GM21381 (cell line): ENCODE measurements around the gene SP2.

ENCODE experiments used
- ATAC-seq: cut with Tn5 transposase; IDR thresholded peaks from one replicate; pipeline ENCODE4 v1.9.1; 2021; ENCODE audit warnings: mild to moderate bottlenecking, moderate library complexity; ENCODE audit not compliant: unreplicated experiment

Gene SP2

GRCh38 chr17:47895856-47896671, at the start of gene SP2:
TSS of gene SP2 (plus strand) at chr17:47896236. CDS start at chr17:47896287, 51 bp downstream.
- ATAC-seq: peak; percentile 84

DNA sequence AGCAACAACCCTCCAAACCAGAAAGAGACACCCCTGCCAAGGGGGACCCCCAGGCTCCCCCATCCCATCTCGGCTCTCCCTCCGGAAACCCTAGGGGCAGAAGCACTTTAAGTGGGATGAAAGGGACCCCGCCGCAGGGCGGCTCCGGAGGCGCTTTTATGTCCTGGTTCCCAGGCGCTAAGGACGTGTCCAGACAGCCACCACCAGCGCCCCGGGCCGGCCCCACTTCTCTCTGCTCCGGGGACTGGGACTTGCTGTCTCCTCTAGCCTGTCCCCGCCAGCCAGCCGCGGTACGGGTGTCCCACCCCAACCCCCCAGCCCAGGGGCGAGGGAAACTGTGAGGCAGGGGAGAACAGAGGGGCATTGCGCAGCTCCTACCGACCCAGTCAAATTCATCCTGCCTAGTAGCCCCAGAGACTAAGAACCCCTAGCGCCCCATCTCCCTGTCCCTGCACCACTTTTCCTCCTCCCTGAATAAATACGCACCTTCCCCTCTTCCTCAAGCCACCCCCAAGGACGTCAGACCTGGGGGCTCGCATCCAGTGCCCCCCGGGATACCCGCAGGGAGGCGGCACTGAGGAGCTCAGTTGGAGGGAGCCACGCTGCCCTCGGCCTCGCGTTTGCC, 49.2 kb upstream of the SP2 start:
- ATAC-seq: no peak

DNA sequence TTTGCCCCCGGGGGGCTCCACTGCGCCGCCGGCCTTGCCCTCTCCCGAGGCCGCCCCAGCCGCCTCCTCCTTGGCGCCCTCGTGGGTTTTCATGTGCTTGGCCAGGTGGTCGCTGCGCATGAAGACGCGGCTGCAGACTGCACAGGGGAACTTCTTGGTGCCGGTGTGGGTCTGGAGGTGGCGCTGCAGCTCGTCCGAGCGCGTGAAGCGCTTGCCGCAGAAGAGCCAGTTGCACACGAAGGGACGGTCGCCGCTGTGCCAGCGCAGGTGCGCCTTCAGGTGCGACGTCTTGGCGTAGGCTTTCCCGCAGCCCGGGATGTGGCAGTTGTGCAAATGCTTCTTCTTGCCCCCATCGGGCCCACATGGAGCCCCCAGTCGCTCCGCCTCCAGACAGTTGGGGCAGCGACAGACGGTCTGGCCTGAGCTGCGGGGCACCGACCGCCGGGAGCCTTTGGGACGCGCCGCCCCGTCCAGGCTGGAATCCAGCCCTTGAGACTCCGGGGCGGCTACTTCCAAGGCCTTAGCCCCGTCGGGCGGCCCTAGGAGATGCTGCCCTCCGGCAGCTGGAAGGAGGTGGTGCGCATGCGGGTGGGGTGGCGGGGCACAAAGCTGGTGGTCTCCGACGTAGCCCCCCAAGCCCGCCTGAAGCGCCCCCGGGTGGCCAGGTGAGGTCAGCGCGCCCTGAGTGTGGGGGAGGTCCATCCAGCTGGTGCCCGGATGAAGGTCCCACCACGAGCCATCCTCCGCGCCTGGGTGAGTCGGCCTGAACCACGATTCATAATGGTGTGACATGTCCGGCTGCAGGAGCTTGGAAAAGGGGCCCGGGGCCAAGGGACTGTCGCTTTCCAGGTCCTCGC, 48.5 kb upstream of the SP2 start:
- no peak for ATAC-seq

DNA sequence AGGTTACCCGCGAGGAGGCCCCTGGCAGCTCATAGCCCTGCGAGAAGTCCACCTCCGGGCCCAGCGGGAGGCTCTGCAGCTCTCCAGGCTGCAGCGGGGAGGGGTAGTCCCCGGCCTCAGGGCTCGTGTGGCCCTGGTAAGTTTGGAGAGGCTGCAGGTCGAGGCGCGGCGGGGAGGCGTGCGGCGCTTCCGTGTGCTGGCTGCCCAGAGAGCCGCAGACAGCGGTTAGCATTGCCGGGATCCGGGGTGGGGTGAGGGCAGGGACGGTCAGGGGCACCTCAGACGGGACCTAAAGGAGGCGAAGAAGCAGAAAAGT, 47.9 kb upstream of the SP2 start:
- ATAC-seq: no peak

DNA sequence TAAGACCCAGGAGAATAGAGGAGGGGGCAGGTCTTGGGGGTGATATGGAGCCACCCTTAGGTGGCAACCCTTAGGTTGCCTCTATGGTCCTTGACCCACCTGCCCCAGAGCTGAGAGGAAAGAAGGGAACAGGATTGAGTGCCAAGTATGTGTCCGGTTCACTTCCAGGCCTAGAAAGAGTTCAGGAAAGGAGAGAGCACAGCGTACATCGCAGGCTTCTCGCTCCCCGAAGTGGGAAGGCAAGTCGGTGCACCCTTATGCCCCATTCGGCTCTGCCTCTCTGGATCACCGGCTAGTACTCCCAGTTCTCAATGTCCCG, 45.7 kb upstream of the SP2 start:
- no peak for ATAC-seq

DNA sequence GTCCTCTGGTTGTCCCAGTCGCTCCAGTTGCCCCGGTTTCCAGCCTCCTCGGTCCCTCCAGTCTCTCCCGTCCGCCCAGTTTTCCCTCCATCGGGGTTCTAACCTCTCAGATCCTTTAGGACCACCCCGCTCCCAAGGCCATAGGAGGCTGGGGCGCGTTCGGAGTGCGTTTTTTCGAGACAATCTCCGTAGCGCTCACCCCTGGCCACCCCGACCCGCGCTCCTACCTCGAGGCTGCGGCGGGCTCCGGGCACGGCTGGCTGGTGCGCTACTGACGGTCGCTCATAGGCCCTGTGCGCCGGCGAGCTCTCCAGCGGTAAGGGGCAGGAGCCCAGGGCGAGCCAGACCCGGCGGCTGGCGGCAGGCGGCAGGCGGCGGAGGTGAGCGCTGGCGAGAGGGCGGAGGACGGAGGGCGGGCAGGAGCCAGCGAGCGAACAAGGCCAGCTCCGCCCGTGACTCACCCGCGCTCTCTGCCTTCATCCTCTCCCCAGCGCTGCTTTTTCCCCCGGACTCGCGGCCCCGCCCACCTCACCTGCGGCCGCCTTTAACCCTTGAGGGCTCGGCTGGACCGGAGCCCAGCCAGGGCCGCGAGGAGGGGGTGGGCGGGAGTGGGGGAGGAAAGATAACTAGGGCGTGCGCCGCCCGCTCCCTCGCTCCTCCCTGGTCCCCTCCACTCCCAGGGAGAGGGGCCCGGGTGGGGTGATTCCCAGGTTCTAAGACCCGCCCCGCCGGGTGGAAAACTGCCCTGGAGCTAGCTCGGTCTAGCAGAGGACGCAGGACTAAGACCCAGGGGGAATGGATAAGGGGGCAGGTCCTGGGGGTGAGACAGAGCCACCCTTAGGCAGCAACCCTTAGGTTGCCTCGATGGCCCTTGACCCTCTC, 45.1 kb upstream of the SP2 start, which contains the start of gene SP6:
Gene SP6 (minus strand): TSS at position 472 of the 882 bp plus-strand sequence. CDS start 2,734 bp downstream, outside the sequence.
- no peak for ATAC-seq

GRCh38 chr17:47851764-47852112, 44.3 kb upstream of the SP2 start:
- no peak for ATAC-seq

DNA sequence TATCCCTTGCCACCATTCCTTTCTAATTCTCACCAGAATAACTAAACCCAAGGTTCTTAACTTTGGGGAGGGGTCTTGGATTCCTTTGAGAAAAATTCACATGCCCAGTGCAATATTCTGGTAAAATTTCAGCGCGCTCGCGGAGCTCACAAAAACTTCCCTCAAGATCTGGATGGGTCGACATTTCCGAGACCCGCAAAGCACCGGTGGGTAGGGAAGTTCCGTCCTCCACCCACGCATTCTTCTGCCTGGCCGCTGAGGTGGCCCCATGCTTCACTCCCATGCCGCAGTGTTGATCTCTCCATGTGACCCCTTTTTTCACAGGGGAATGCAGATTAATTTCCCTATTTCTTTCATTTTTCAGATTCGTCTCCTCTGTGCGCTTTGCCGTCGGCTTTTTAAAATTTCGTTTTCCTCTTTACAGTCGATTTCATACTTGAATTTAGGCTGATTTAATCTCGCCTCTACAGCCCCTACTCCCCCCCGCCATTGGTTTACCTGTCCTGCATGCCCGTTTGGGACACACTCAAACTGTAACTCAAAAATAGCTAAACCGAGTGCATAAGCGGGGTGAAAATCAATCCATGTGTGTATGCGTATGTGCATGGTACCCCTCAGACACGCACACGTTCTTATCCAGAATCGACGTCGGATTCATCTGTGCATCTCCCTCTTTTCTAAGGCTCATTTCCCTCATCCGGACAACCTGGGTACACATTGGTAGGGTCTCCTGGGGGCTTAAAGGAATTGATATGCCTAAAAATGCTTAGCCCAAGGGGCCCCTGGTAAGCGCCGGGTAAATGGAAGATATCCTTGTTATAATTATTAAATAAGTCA, 43.7 kb upstream of the SP2 start:
- no peak for ATAC-seq

- ATAC-seq: no peak
Measured at GRCh38 chr17:47853616-47854015, 42.4 kb upstream of the SP2 start.

- no peak for ATAC-seq
Measured at GRCh38 chr17:47855737-47856136, 40.3 kb upstream of the SP2 start.

DNA sequence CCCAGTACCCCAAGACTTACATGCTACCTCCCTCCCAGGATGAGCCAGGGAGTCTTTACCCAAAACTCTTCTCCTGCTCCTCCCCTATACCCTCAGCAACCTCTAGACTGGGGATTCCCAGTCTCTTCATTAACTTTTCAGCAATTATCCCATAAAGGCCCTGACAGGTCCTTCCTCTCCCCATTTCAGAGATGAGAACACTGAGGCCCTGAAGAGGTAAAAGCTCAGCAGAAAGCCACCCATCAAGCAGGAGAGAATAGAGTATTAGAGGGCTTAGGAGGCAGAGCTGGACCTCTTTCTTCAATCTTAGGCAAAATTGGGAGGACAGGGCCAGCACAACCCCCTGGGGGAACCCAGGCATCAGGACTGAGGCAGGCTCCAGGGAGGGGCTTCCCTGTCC, 39.2 kb upstream of the SP2 start:
- no peak for ATAC-seq

GRCh38 chr17:47857551-47858455, 38.2 kb upstream of the SP2 start:
- no peak for ATAC-seq

GRCh38 chr17:47860386-47860785, 35.6 kb upstream of the SP2 start:
- ATAC-seq: no peak

- ATAC-seq: no peak
Measured at GRCh38 chr17:47862621-47863440, 33.2 kb upstream of the SP2 start.

DNA sequence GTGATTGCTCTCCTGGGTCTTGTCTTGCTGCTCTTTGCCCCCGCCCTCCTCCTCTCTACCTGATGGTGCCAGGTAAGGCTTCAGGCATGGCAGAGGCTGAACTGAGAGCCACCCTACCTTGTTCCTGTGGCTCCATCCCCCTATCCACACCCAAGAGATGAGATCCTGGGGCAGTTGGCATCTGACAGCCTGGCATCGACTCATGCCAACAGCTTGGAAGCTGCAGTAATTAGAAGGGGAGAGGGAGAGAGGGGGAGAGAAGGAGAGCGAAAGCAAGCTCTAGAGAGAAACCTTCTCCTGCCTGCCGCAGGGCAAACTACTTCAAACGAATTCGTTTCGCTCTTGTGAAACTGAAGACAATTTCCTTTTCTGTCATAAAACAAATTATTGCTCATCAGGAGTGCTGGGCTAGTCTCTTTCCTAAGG, 31.2 kb upstream of the SP2 start:
- no peak for ATAC-seq

DNA sequence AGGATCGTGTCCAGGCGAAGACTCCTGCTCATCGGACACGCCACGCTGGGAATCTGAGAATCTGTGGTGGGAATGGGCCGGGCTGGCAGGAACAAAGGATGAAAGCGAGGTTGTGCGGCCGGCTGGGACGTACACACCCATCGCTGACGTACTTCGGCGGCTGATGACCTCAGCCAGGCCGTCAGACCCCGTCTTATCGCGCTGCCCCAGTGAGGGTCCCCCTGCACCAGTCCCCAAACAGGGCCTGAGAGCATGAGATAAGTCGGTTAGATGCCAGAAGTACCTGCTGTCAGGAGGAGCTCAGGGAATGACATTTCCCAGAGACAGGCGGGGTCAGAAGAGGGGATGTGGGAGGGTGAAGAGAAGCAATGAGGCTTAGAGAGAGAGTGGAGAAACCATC, 29.1 kb upstream of the SP2 start:
- ATAC-seq: no peak

DNA sequence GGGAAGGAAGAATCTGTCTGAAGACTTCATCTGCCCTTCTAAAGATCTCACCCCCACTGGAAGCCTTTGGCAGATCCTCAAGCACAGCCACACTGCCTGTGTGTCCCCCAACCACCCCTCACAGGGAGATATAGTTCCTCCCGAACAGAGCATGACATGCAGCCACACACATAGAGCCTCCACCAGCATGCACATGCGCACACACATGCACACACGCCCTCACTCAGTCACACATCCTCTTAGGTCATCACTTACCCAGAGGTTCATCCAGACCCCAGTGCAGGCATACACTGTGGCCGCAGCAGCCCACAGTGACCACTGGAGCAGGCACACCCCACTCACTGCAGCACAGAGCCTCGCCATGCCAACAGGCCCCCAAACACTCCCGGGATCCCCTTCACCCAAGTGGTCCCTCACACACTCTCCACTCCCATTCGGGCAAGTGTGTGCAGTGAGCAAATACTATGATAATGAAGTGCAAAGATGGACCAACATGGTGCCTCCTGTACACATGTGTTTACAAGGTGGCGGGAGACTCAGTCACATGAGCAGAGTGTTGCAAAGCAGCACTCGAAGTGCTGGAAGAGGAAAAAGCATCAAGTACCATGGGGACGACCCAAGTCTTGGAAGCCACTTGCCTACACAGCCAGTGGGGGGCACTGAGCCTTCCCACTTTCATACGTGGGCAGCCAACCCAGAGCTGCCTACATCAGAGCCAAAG, 28.1 kb upstream of the SP2 start:
- ATAC-seq: no peak
